Measurements from ENCODE around the gene FMO2.

FMO2 gene

DNA sequence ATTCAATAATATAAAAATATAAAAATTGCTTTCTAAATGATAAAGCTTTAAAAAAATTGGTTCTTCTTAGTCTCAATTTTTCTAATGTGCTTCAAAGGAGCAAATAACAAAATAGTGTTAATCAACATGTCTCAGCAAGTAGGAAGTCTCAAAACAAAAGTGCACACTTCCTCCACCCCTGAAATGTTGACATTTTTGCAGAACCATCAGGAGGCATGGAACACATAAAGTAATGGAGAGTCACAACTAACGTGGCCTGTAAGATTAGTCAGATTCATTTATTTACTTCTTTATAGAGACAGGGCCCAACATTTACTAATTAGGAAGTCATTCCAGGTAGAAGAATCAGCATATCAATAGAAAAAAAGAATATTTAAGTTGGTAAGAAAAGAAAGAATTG lies 34.9 kb upstream of the FMO2 start:
- H3K4me2 ChIP-seq: no peak overlapping the region
- H3K27ac ChIP-seq: no peak overlapping the region
- H3K9ac ChIP-seq: no peak overlapping the region
- no peaks in the 10 kb centered on the region for H3K4me1 ChIP-seq (ENCODE audit: low read depth, poor library complexity, severe bottlenecking)
- H2AFZ ChIP-seq (ENCODE audit: low read depth): no peak overlapping the region
- no peaks in the 10 kb centered on the region for H3K79me2 ChIP-seq (ENCODE audit: insufficient read depth, low read depth)
- H3K36me3 ChIP-seq (ENCODE audit: insufficient read depth): no peaks in the 10 kb centered on the region
- H4K20me1 ChIP-seq (ENCODE audit: insufficient read depth): no peaks in the 10 kb centered on the region
- no peak overlapping the region for H3K4me3 ChIP-seq (IDR thresholded peaks at IDR 0.05; ENCODE audit: insufficient read depth, low read depth, low read length)
- TF ChIP-seq, protein P1, sequence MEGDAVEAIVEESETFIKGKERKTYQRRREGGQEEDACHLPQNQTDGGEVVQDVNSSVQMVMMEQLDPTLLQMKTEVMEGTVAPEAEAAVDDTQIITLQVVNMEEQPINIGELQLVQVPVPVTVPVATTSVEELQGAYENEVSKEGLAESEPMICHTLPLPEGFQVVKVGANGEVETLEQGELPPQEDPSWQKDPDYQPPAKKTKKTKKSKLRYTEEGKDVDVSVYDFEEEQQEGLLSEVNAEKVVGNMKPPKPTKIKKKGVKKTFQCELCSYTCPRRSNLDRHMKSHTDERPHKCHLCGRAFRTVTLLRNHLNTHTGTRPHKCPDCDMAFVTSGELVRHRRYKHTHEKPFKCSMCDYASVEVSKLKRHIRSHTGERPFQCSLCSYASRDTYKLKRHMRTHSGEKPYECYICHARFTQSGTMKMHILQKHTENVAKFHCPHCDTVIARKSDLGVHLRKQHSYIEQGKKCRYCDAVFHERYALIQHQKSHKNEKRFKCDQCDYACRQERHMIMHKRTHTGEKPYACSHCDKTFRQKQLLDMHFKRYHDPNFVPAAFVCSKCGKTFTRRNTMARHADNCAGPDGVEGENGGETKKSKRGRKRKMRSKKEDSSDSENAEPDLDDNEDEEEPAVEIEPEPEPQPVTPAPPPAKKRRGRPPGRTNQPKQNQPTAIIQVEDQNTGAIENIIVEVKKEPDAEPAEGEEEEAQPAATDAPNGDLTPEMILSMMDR (conservative IDR thresholded peaks at IDR 0.05; ENCODE audit: low read depth, low read length): no peak
- no peaks in the 10 kb centered on the region for H3K27me3 ChIP-seq (ENCODE audit: insufficient read depth, low read depth)

DNA sequence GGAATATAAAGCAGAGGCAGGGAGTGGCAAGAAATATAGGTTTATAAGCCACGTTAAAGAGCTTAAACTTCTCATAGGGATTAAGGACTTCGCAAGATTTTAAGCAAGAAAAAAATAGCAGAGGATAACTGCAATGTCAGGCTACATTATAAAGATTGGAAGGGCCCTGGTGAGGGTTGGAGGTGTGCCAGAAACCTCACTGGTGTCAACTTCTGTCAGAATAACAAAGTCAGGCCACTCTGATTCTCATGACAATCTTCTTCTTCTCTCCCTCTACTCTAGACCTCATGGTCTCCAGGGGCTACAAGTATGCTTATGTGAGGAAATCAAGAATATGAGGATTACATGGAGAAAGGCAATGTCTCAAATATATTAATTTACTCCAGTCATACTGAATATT lies 32.6 kb upstream of the FMO2 start:
- Histone ChIP-seq H3K27ac (no peak overlapping the region), H4K20me1 (ENCODE audit: insufficient read depth) (no peaks in the 10 kb centered on the region), H2AFZ (ENCODE audit: low read depth) (no peak overlapping the region), H3K4me1 (ENCODE audit: low read depth, poor library complexity, severe bottlenecking) (no peaks in the 10 kb centered on the region), H3K4me3 (IDR thresholded peaks at IDR 0.05; ENCODE audit: insufficient read depth, low read depth, low read length) (no peak overlapping the region), H3K9ac (no peak overlapping the region), H3K4me2 (no peak overlapping the region), H3K27me3 (ENCODE audit: insufficient read depth, low read depth) (no peaks in the 10 kb centered on the region), H3K79me2 (ENCODE audit: insufficient read depth, low read depth) (no peaks in the 10 kb centered on the region), H3K36me3 (ENCODE audit: insufficient read depth) (no peaks in the 10 kb centered on the region)
- TF ChIP-seq, protein P1 (conservative IDR thresholded peaks at IDR 0.05; ENCODE audit: low read depth, low read length): no peak

GRCh38 chr1:171155484-171155883 lies 29.6 kb upstream of the FMO2 start:
- H4K20me1 ChIP-seq (ENCODE audit: insufficient read depth): no peaks in the 10 kb centered on the region
- no peaks in the 10 kb centered on the region for H3K4me1 ChIP-seq (ENCODE audit: low read depth, poor library complexity, severe bottlenecking)
- no peak overlapping the region for H3K9ac ChIP-seq
- H3K36me3 ChIP-seq (ENCODE audit: insufficient read depth): no peaks in the 10 kb centered on the region
- H3K27me3 ChIP-seq (ENCODE audit: insufficient read depth, low read depth): no peaks in the 10 kb centered on the region
- no peak overlapping the region for H3K4me3 ChIP-seq (IDR thresholded peaks at IDR 0.05; ENCODE audit: insufficient read depth, low read depth, low read length)
- TF ChIP-seq, protein P1 (conservative IDR thresholded peaks at IDR 0.05; ENCODE audit: low read depth, low read length): no peak
- H3K79me2 ChIP-seq (ENCODE audit: insufficient read depth, low read depth): no peaks in the 10 kb centered on the region
- no peak overlapping the region for H3K27ac ChIP-seq
- no peak overlapping the region for H3K4me2 ChIP-seq
- no peak overlapping the region for H2AFZ ChIP-seq (ENCODE audit: low read depth)

DNA sequence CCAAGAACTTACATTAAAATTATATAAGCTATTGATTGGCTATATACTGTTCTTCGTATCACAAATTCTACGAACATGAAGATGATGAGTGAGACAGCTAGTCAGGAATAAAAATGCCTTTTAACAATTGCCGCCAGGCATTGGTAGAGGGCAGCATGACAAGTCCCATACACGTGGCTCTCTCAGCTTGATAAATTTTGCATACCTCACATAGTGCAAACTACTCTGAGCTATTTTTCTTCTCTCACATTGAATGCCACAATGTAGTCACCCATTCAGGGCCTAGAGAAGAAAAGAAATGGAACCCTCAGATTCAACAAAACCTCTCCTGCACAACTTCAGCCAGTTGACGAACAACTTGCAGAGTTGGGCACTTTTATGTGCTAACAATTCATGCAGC lies 27.0 kb upstream of the FMO2 start:
- TF ChIP-seq, protein P1 (conservative IDR thresholded peaks at IDR 0.05; ENCODE audit: low read depth, low read length): no peak
- no peak overlapping the region for H3K4me2 ChIP-seq

More for the DNA sequence above, 27.0 kb upstream of the FMO2 start:
- Histone ChIP-seq H3K36me3 (ENCODE audit: insufficient read depth) (no peaks in the 10 kb centered on the region), H3K9ac (no peak overlapping the region), H4K20me1 (ENCODE audit: insufficient read depth) (no peaks in the 10 kb centered on the region), H3K4me1 (ENCODE audit: low read depth, poor library complexity, severe bottlenecking) (no peaks in the 10 kb centered on the region), H3K27me3 (ENCODE audit: insufficient read depth, low read depth) (no peaks in the 10 kb centered on the region), H3K79me2 (ENCODE audit: insufficient read depth, low read depth) (no peaks in the 10 kb centered on the region), H2AFZ (ENCODE audit: low read depth) (no peak overlapping the region), H3K4me3 (IDR thresholded peaks at IDR 0.05; ENCODE audit: insufficient read depth, low read depth, low read length) (no peak overlapping the region), H3K27ac (no peak overlapping the region)
